SK-N-SH (cell line): ENCODE measurements around the gene TLE5. TPM values are rescaled to one million over a fixed set of nuclear protein-coding genes. Genes with fewer than 3 reads are reported as not detected.

ENCODE experiments used
- CTCF ChIA-PET: fragments of 300-600, 350-600 bp; formaldehyde crosslinking; extraction: SDS; loops from one replicate; lab custom pipeline; 2021; lab: Yijun Ruan, JAX
- POLR2A ChIA-PET: fragments of 350-600 bp; sonication (Branson Sonifier 250); formaldehyde crosslinking; extraction: SDS; loops from one replicate; lab custom pipeline; 2020; ENCODE audit warnings: antibody characterized with exemption, inconsistent platforms; lab: Yijun Ruan, JAX
- DNase-seq: peaks from one replicate; pipeline ENCODE4 v3.0.0; 2012
- H2AFZ ChIP-seq: fragments of 200-600 bp; sonication (generic); 2 replicates; pipeline ENCODE4 v1.8.1; 2016; ENCODE audit warnings: antibody characterized with exemption, mild to moderate bottlenecking, low read depth
- H3F3A ChIP-seq: fragments of 200-600 bp; sonication (generic); replicated peaks from 2 replicates; pipeline ENCODE3; 2016; ENCODE audit warnings: antibody characterized with exemption, mild to moderate bottlenecking; ENCODE audit not compliant: insufficient read depth
- H3K27ac ChIP-seq, 2 experiments: fragments of 200-500 bp in 1 of 2; fragments of 200-600 bp in 1 of 2; sonication (Bioruptor generic) in 1 of 2; sonication (generic), shearing (Covaris generic) in 1 of 2; 2 replicates each; pipeline versions ENCODE4 v1.5.1 to v1.6.1; 2014 to 2016; ENCODE audit warnings: low read depth in 2 of 2, inconsistent platforms in 1 of 2, low read length in 1 of 2, mild to moderate bottlenecking in 1 of 2, mixed read lengths in 1 of 2
- H3K27me3 ChIP-seq: fragments of 200-600 bp; sonication (generic), shearing (Covaris generic); 2 replicates; pipeline ENCODE4 v1.6.1; 2016; ENCODE audit warnings: mixed run types; ENCODE audit not compliant: insufficient read depth
- H3K36me3 ChIP-seq, 2 experiments: fragments of 200-500 bp in 1 of 2; fragments of 200-600 bp in 1 of 2; sonication (Bioruptor generic) in 1 of 2; sonication (generic) in 1 of 2; replicated peaks in 1 of 2; 2 replicates each; pipeline versions ENCODE3 to v1.5.1; 2014 to 2016; ENCODE audit warnings: low read length in 1 of 2, mild to moderate bottlenecking in 1 of 2; ENCODE audit not compliant: insufficient read depth in 2 of 2, control insufficient read depth in 1 of 2
- H3K4me1 ChIP-seq, 2 experiments: fragments of 200-500 bp in 1 of 2; fragments of 200-600 bp in 1 of 2; sonication (Bioruptor generic) in 1 of 2; sonication (generic), shearing (Covaris generic) in 1 of 2; 2 replicates each; pipeline versions ENCODE4 v1.5.1 to v1.6.1; 2014 to 2016; ENCODE audit warnings: low read depth in 1 of 2, low read length in 1 of 2, mixed run types in 1 of 2; ENCODE audit not compliant: insufficient read depth in 2 of 2, control insufficient read depth in 1 of 2
- H3K4me2 ChIP-seq: fragments of 200-600 bp; sonication (generic), shearing (Covaris generic); 2 replicates; pipeline ENCODE4 v1.6.1; 2017; ENCODE audit warnings: mixed run types
- H3K4me3 ChIP-seq, 2 experiments: fragments of 200-500 bp in 1 of 2; fragments of 200-600 bp in 1 of 2; sonication (Bioruptor generic) in 1 of 2; sonication (generic), shearing (Covaris generic) in 1 of 2; 2 replicates each; pipeline versions ENCODE4 v1.5.1 to v1.8.1; 2014 to 2016; ENCODE audit warnings: low read depth in 2 of 2, inconsistent platforms in 1 of 2, low read length in 1 of 2, mild to moderate bottlenecking in 1 of 2, mixed read lengths in 1 of 2, moderate library complexity in 1 of 2
- H3K79me2 ChIP-seq: fragments of 200-600 bp; sonication (generic); 2 replicates; pipeline ENCODE4 v1.8.1; 2017; ENCODE audit warnings: mild to moderate bottlenecking; ENCODE audit not compliant: insufficient read depth
- H3K9ac ChIP-seq: fragments of 200-600 bp; sonication (generic); 2 replicates; pipeline ENCODE4 v1.6.1; 2017; ENCODE audit warnings: mixed run types
- H3K9me2 ChIP-seq: fragments of 200-600 bp; sonication (generic); 2 replicates; pipeline ENCODE4 v1.6.1; 2017; ENCODE audit warnings: mixed run types
- H3K9me3 ChIP-seq: fragments of 200-600 bp; sonication (generic); 2 replicates; pipeline ENCODE4 v1.6.1; 2017; ENCODE audit warnings: mixed run types, mild to moderate bottlenecking, moderate library complexity
- H4K20me1 ChIP-seq: fragments of 200-600 bp; sonication (generic); 2 replicates; pipeline ENCODE4 v1.6.1; 2017; ENCODE audit warnings: mild to moderate bottlenecking, mixed run types; ENCODE audit not compliant: insufficient read depth
- CTCF ChIP-seq: fragments of 200-600 bp; sonication (generic); IDR thresholded peaks from 2 replicates; pipeline ENCODE4 v1.6.1; 2017; ENCODE audit warnings: antibody characterized with exemption, mild to moderate bottlenecking, moderate library complexity
- ELF1 ChIP-seq: IDR thresholded peaks from 2 replicates; pipeline ENCODE4 v1.4.0; 2012
- FOXJ3 ChIP-seq: sonication (generic); formaldehyde crosslinking; IDR thresholded peaks from 2 replicates; pipeline ENCODE4 v1.5.1; 2020; ENCODE audit warnings: mild to moderate bottlenecking, missing genetic modification reagents
- JUND ChIP-seq: IDR thresholded peaks from 2 replicates; pipeline ENCODE4 v1.4.0; 2012
- MXI1 ChIP-seq: IDR thresholded peaks from 2 replicates; pipeline ENCODE4 v1.6.1; 2012; ENCODE audit warnings: mild to moderate bottlenecking, low read depth, low read length, improper control_type of control experiment
- REST ChIP-seq: IDR thresholded peaks from 2 replicates; pipeline ENCODE4 v1.6.1; 2012; ENCODE audit warnings: mild to moderate bottlenecking, low read depth, low read length, moderate library complexity
- RFX5 ChIP-seq: IDR thresholded peaks from 2 replicates; pipeline ENCODE4 v1.6.1; 2012; ENCODE audit warnings: mild to moderate bottlenecking, improper control_type of control experiment, low read length
- RXRA ChIP-seq: IDR thresholded peaks from 2 replicates; pipeline ENCODE4 v1.4.0; 2012; ENCODE audit warnings: low read depth, mild to moderate bottlenecking, borderline replicate concordance
- SIN3A ChIP-seq: IDR thresholded peaks from 2 replicates; pipeline ENCODE4 v1.6.1; 2012; ENCODE audit warnings: low read depth, mild to moderate bottlenecking, low read length, moderate library complexity, borderline replicate concordance
- TAF1 ChIP-seq: IDR thresholded peaks from 2 replicates; pipeline ENCODE4 v1.6.1; 2012; ENCODE audit warnings: low read depth, mild to moderate bottlenecking, low read length, moderate library complexity, borderline replicate concordance
- TEAD4 ChIP-seq: IDR thresholded peaks from 2 replicates; pipeline ENCODE4 v1.4.0; 2012; ENCODE audit warnings: mild to moderate bottlenecking, borderline replicate concordance; ENCODE audit not compliant: insufficient read depth
- YY1 ChIP-seq: IDR thresholded peaks from 2 replicates; pipeline ENCODE4 v1.4.0; 2012; ENCODE audit warnings: low read depth, mild to moderate bottlenecking
- WGBS: methylation state at CpG from one replicate; pipeline ENCODE4 v1.1.6; 2017; ENCODE audit warnings: low lambda C conversion rate; 5-methylcytosine and 5-hydroxymethylcytosine counted together
- polyA plus RNA-seq, 3 experiments: library from polyadenylated mRNA; depleted of rRNA; stranded (reverse); fragments of >200 nt; gene quantifications; 2 replicates each; pipeline ENCODE4 v1.2.3, GENCODE V29; 2012

Gene TLE5
- polyA plus RNA-seq, 1 of the 3 experiments (the other 2 are of a cell fraction): 519 TPM

GRCh38 chr19:3096267-3096901, 34.1 kb upstream of the TLE5 start (continued):
- TF ChIP-seq REST (no peak), ELF1 (no peak), YY1 (no peak), RXRA (no peak), JUND (no peak)

GRCh38 chr19:3095441-3096191, 33.3 kb upstream of the TLE5 start:
- H3K4me2 ChIP-seq: peak overlapping the region; percentile 100
- no peaks in the 10 kb centered on the region for H3K27me3 ChIP-seq
- 62% methylated on average over 22 of the region's 31 CpGs for WGBS
- no peaks in the 10 kb centered on the region for H3F3A ChIP-seq
- TF ChIP-seq RFX5: no peak
- no peak for TF ChIP-seq MXI1
- no peak for TF ChIP-seq TAF1
- TF ChIP-seq TEAD4: no peak
- no peak for TF ChIP-seq CTCF
- TF ChIP-seq SIN3A: no peak
- no peak for TF ChIP-seq FOXJ3
- TF ChIP-seq, all 33 proteins: peak for 0
- Histone ChIP-seq H4K20me1 (peaks cover 60% of the 10 kb centered on the region), H2AFZ (no peak overlapping the region), H3K9me3 (no peaks in the 10 kb centered on the region), H3K4me1 (peaks cover 0 to 28% of the 10 kb centered on the region in 2 experiments; a peak in 1 of 4 replicates), H3K36me3 (no peaks in the 10 kb centered on the region), H3K9ac (peak overlapping the region; percentile 87), H3K9me2 (no peaks in the 10 kb centered on the region), H3K27ac (no peak overlapping the region), H3K4me3 (peak overlapping the region; percentile 80 to 88), H3K79me2 (peaks cover 62% of the 10 kb centered on the region)
- CTCF ChIA-PET: interaction anchor here (1.3 to 5.5 kb wide), 4 partner anchors 9 to 133 kb away, joined by 4 to 28 read pairs (median 13); no protein-coding TSS in a partner anchor
- DNase-seq: no peak
- POLR2A ChIA-PET: no interaction called here
